Measurements from ENCODE around the gene SLC1A2.

Gene SLC1A2

GRCh38 chr11:35215945-35216344 is 203.4 kb downstream of the SLC1A2 start:
- no peaks in the 10 kb centered on the region for H3K9me3 Mint-ChIP-seq
- H3K27ac Mint-ChIP-seq = peak overlapping the region; percentile 3
- ATAC-seq = no peak
- H3K27me3 Mint-ChIP-seq = no peaks in the 10 kb centered on the region
- peaks cover 87% of the 10 kb centered on the region for H3K36me3 Mint-ChIP-seq (ENCODE audit: low read depth)
- DNase-seq = no peak
- H3K4me3 Mint-ChIP-seq = no peak overlapping the region
- H3K4me1 Mint-ChIP-seq = peaks cover 71% of the 10 kb centered on the region

GRCh38 chr11:35214792-35215193 is 204.6 kb downstream of the SLC1A2 start:
- peaks cover 6% of the 10 kb centered on the region for H3K9me3 Mint-ChIP-seq
- H3K4me3 Mint-ChIP-seq = peak overlapping the region; percentile 29
- H3K4me1 Mint-ChIP-seq = peaks cover 78% of the 10 kb centered on the region
- peak overlapping the region; percentile 86 for H3K27ac Mint-ChIP-seq
- H3K27me3 Mint-ChIP-seq = no peaks in the 10 kb centered on the region
- ATAC-seq (peak; percentile 97), DNase-seq (peak; percentile 48)
- peaks cover 89% of the 10 kb centered on the region for H3K36me3 Mint-ChIP-seq (ENCODE audit: low read depth)

GRCh38 chr11:35214226-35214770 is 205.1 kb downstream of the SLC1A2 start:
- Mint-ChIP-seq H3K9me3 (peaks cover 6% of the 10 kb centered on the region), H3K36me3 (ENCODE audit: low read depth) (peaks cover 89% of the 10 kb centered on the region), H3K4me3 (peak overlapping the region; percentile 29), H3K27me3 (no peaks in the 10 kb centered on the region), H3K4me1 (peaks cover 79% of the 10 kb centered on the region), H3K27ac (peak overlapping the region; percentile 86)
- no peak for DNase-seq
- no peak for ATAC-seq

GRCh38 chr11:35211952-35212351 is 207.4 kb downstream of the SLC1A2 start:
- peaks cover 9% of the 10 kb centered on the region for H3K9me3 Mint-ChIP-seq
- no peak overlapping the region for H3K4me3 Mint-ChIP-seq
- H3K27me3 Mint-ChIP-seq = no peaks in the 10 kb centered on the region
- H3K4me1 Mint-ChIP-seq = peaks cover 66% of the 10 kb centered on the region
- DNase-seq (no peak), ATAC-seq (no peak)
- no peak overlapping the region for H3K27ac Mint-ChIP-seq
- H3K36me3 Mint-ChIP-seq (ENCODE audit: low read depth) = peaks cover 93% of the 10 kb centered on the region

GRCh38 chr11:35210876-35211546 is 208.3 kb downstream of the SLC1A2 start:
- Mint-ChIP-seq H3K4me3 (no peak overlapping the region), H3K27ac (no peak overlapping the region), H3K36me3 (ENCODE audit: low read depth) (peaks cover 93% of the 10 kb centered on the region), H3K27me3 (no peaks in the 10 kb centered on the region), H3K4me1 (peaks cover 57% of the 10 kb centered on the region), H3K9me3 (peaks cover 13% of the 10 kb centered on the region)
- ATAC-seq (no peak), DNase-seq (no peak)

- no peaks in the 10 kb centered on the region for H3K27me3 Mint-ChIP-seq
- H3K4me1 Mint-ChIP-seq = peaks cover 39% of the 10 kb centered on the region
Measured at GRCh38 chr11:35208795-35209194, 210.6 kb downstream of the SLC1A2 start.

GRCh38 chr11:35207471-35208403 is 211.6 kb downstream of the SLC1A2 start:
- DNase-seq (no peak), ATAC-seq (no peak)
- no peak overlapping the region for H3K4me3 Mint-ChIP-seq
- H3K36me3 Mint-ChIP-seq (ENCODE audit: low read depth) = peaks cover 97% of the 10 kb centered on the region
- H3K4me1 Mint-ChIP-seq = peaks cover 29% of the 10 kb centered on the region
- H3K9me3 Mint-ChIP-seq = peaks cover 13% of the 10 kb centered on the region
- H3K27ac Mint-ChIP-seq = peak overlapping the region; percentile 27
- H3K27me3 Mint-ChIP-seq = no peaks in the 10 kb centered on the region

More at GRCh38 chr11:35208795-35209194, 210.6 kb downstream of the SLC1A2 start:
- no peak overlapping the region for H3K4me3 Mint-ChIP-seq
- no peak for DNase-seq
- peaks cover 96% of the 10 kb centered on the region for H3K36me3 Mint-ChIP-seq (ENCODE audit: low read depth)
- ATAC-seq = no peak
- H3K9me3 Mint-ChIP-seq = peaks cover 13% of the 10 kb centered on the region
- H3K27ac Mint-ChIP-seq = no peak overlapping the region

GRCh38 chr11:35206616-35207015 is 212.7 kb downstream of the SLC1A2 start:
- DNase-seq = no peak
- H3K4me1 Mint-ChIP-seq = peaks cover 28% of the 10 kb centered on the region
- H3K36me3 Mint-ChIP-seq (ENCODE audit: low read depth) = peaks cover 98% of the 10 kb centered on the region
- no peak for ATAC-seq
- peaks cover 16% of the 10 kb centered on the region for H3K9me3 Mint-ChIP-seq
- H3K27me3 Mint-ChIP-seq = no peaks in the 10 kb centered on the region
- H3K4me3 Mint-ChIP-seq = no peak overlapping the region
- H3K27ac Mint-ChIP-seq = peak overlapping the region; percentile 57

- H3K36me3 Mint-ChIP-seq (ENCODE audit: low read depth) = peaks cover 98% of the 10 kb centered on the region
- ATAC-seq = no peak
- H3K27ac Mint-ChIP-seq = no peak overlapping the region
- no peaks in the 10 kb centered on the region for H3K27me3 Mint-ChIP-seq
- H3K9me3 Mint-ChIP-seq = peaks cover 17% of the 10 kb centered on the region
- H3K4me1 Mint-ChIP-seq = peaks cover 33% of the 10 kb centered on the region
- no peak for DNase-seq
- H3K4me3 Mint-ChIP-seq = no peak overlapping the region
Measured at GRCh38 chr11:35204614-35205013, 214.7 kb downstream of the SLC1A2 start.

Measured in activated naive CD8-positive, alpha-beta T cell treated with anti-CD3 and anti-CD28 coated beads, Interleukin-2, amount 50 U/mL, for 24 hours (primary cell).